Amniotic stem cell (primary cell): ENCODE data around the gene TRAF5.
A peak's percentile ranks its signal among the peaks of the same experiment; 100 is the strongest.
"Not testable (repeated sequence)": the region's sequence is repeated elsewhere in the genome, so short reads cannot be mapped to it uniquely, and the experiment has no call there.

Experiments
- DNase-seq: peaks from one replicate; lab custom pipeline; 2025; lab: John Stamatoyannopoulos, UW

Gene TRAF5

GRCh38 chr1:211326528-211327345 lies at the start of gene TRAF5:
TSS of gene TRAF5 (plus strand) at chr1:211326833. CDS start at chr1:211353240, 26,407 bp downstream.
- no peak for DNase-seq

- no peak for DNase-seq
These were observed 47.3 kb upstream of the TRAF5 start for GRCh38 chr1:211279340-211279739.

GRCh38 chr1:211280910-211281309 lies 45.7 kb upstream of the TRAF5 start:
- DNase-seq = no peak

GRCh38 chr1:211281320-211282022 lies 45.2 kb upstream of the TRAF5 start:
- DNase-seq = no peak

- DNase-seq = no peak
These were observed 44.6 kb upstream of the TRAF5 start for GRCh38 chr1:211282023-211282373.

GRCh38 chr1:211285196-211285595 lies 41.4 kb upstream of the TRAF5 start:
- no peak for DNase-seq

GRCh38 chr1:211287218-211287617 lies 39.4 kb upstream of the TRAF5 start:
- no peak for DNase-seq

- DNase-seq = no peak
These were observed 34.2 kb upstream of the TRAF5 start for GRCh38 chr1:211292411-211292810.

GRCh38 chr1:211296396-211296795 lies 30.2 kb upstream of the TRAF5 start:
- DNase-seq = no peak

- DNase-seq = peak; percentile 32
These were observed 21.6 kb upstream of the TRAF5 start for GRCh38 chr1:211305044-211305443.

GRCh38 chr1:211309617-211310016 lies 17.0 kb upstream of the TRAF5 start:
- no peak for DNase-seq

- no peak for DNase-seq
These were observed 13.2 kb upstream of the TRAF5 start for GRCh38 chr1:211313392-211313791.

- no peak for DNase-seq
These were observed 7.9 kb upstream of the TRAF5 start for GRCh38 chr1:211318576-211319280.

- no peak for DNase-seq
These were observed 6.7 kb upstream of the TRAF5 start for GRCh38 chr1:211319892-211320291.

- no peak for DNase-seq
These were observed 5.7 kb upstream of the TRAF5 start for GRCh38 chr1:211320980-211321379.

- not testable (repeated sequence) for DNase-seq
These were observed 5.0 kb upstream of the TRAF5 start for GRCh38 chr1:211321646-211322045.

- peak; percentile 41 for DNase-seq
These were observed 3.2 kb upstream of the TRAF5 start for GRCh38 chr1:211323156-211324063.

GRCh38 chr1:211324992-211325775 lies 1.4 kb upstream of the TRAF5 start:
- no peak for DNase-seq

- no peak for DNase-seq
These were observed 499 bp upstream of the TRAF5 start for GRCh38 chr1:211326140-211326527.

- DNase-seq = peak; percentile 42
These were observed 801 bp downstream of the TRAF5 start for GRCh38 chr1:211327346-211327921.
